ENCODE results near the gene MACROH2A1. TPM values are rescaled to one million over a fixed set of nuclear protein-coding genes. Genes with fewer than 3 reads are reported as not detected.

Gene MACROH2A1
- total RNA-seq, 1 donor from 2014 or later, result 254 TPM

- Mint-ChIP-seq H3K4me1 (ENCODE audit: unreplicated experiment) (peaks cover 33% of the 10 kb centered on the region), H3K27ac (peak overlapping the region; percentile 28), H3K36me3 (no peaks in the 10 kb centered on the region), H3K9me3 (no peaks in the 10 kb centered on the region), H3K27me3 (peaks cover 12% of the 10 kb centered on the region), H3K4me3 (no peak overlapping the region)
- no peak for DNase-seq (ENCODE audit: extremely low spot score, unreplicated experiment)
- no peak for TF ChIP-seq CTCF (conservative IDR thresholded peaks at IDR 0.05)
Measured at GRCh38 chr5:135307143-135307903, 91.7 kb downstream of the MACROH2A1 start.

GRCh38 chr5:135306557-135306956 is 92.5 kb downstream of the MACROH2A1 start:
- Mint-ChIP-seq H3K4me1 (ENCODE audit: unreplicated experiment) (peaks cover 33% of the 10 kb centered on the region), H3K36me3 (no peaks in the 10 kb centered on the region), H3K27ac (no peak overlapping the region), H3K4me3 (no peak overlapping the region), H3K9me3 (no peaks in the 10 kb centered on the region), H3K27me3 (peaks cover 12% of the 10 kb centered on the region)
- TF ChIP-seq CTCF (conservative IDR thresholded peaks at IDR 0.05), result no peak
- no peak for DNase-seq (ENCODE audit: extremely low spot score, unreplicated experiment)

- Mint-ChIP-seq H3K27ac (peak overlapping the region; percentile 68), H3K9me3 (no peaks in the 10 kb centered on the region), H3K4me3 (peak overlapping the region; percentile 57), H3K36me3 (no peaks in the 10 kb centered on the region), H3K27me3 (peaks cover 12% of the 10 kb centered on the region), H3K4me1 (ENCODE audit: unreplicated experiment) (peaks cover 33% of the 10 kb centered on the region)
- no peak for TF ChIP-seq CTCF (conservative IDR thresholded peaks at IDR 0.05)
- DNase-seq (ENCODE audit: extremely low spot score, unreplicated experiment), result no peak
Measured at GRCh38 chr5:135304352-135305221, 94.4 kb downstream of the MACROH2A1 start.

- TF ChIP-seq CTCF (conservative IDR thresholded peaks at IDR 0.05), result no peak
- Mint-ChIP-seq H3K4me3 (peak overlapping the region; percentile 57), H3K27ac (peak overlapping the region; percentile 68), H3K27me3 (peaks cover 6% of the 10 kb centered on the region), H3K4me1 (ENCODE audit: unreplicated experiment) (peaks cover 26% of the 10 kb centered on the region), H3K36me3 (no peaks in the 10 kb centered on the region), H3K9me3 (no peaks in the 10 kb centered on the region)
- DNase-seq (ENCODE audit: extremely low spot score, unreplicated experiment), result no peak
Measured at GRCh38 chr5:135303582-135304173, 95.4 kb downstream of the MACROH2A1 start.

GRCh38 chr5:135296900-135297816 is 101.9 kb downstream of the MACROH2A1 start:
- Mint-ChIP-seq H3K36me3 (no peaks in the 10 kb centered on the region), H3K27ac (no peak overlapping the region), H3K4me1 (ENCODE audit: unreplicated experiment) (no peaks in the 10 kb centered on the region), H3K4me3 (no peak overlapping the region), H3K9me3 (no peaks in the 10 kb centered on the region), H3K27me3 (peaks cover 5% of the 10 kb centered on the region)
- DNase-seq (ENCODE audit: extremely low spot score, unreplicated experiment), result no peak
- TF ChIP-seq CTCF (conservative IDR thresholded peaks at IDR 0.05), result no peak
